ENCODE results near the gene NID2.

NID2 gene

DNA sequence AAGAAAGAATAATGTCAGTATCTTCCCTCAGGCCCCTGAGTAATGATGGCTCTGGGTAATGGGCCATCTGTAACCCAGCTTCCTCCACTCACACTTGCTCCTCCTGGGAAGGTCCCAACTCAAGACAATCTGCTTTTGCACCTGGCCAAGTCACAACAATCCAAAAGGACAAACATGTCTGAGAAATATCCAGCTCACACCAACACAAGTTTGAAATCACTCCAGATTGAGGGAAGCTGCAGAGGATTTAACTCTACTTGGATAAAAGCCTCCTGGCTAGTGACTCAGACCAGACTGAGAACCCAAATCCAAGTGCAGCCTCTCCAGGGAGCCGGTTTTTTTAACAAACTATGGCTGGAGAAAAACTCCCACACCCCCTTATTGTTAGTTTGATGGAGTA, 45.3 kb downstream of the NID2 start:
- no peak for DNase-seq (ENCODE audit: low read depth)

DNA sequence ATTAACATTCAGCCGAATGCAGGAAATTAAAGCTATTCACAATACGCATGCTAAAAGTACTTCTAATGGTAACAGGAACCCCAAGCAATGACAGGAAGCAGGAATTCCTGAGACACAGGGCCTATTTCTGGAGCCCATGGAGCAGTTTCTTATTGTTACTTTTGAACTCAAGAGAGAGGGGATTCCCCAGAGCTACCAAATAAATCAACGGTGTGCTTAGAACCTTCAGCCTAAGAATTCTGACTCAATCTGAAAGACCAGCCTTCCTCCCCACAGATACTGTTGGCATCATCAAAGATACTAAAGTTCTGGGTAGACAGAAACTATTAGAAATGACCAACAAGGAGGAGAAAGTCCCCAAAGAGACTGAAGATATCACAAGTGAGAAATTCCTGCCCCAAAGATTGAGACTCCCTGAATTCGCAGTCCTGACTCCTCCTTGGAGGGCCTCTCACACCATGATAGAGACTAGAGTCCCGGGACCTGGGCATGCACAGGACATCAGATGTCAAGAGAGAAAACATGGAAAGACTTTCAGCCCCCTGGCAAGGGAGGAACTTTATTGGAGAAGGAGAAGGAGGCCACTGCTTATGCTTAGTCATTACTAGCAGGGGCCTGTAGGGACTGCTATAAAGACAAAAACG, 46.8 kb downstream of the NID2 start:
- DNase-seq (ENCODE audit: low read depth) = no peak

DNA sequence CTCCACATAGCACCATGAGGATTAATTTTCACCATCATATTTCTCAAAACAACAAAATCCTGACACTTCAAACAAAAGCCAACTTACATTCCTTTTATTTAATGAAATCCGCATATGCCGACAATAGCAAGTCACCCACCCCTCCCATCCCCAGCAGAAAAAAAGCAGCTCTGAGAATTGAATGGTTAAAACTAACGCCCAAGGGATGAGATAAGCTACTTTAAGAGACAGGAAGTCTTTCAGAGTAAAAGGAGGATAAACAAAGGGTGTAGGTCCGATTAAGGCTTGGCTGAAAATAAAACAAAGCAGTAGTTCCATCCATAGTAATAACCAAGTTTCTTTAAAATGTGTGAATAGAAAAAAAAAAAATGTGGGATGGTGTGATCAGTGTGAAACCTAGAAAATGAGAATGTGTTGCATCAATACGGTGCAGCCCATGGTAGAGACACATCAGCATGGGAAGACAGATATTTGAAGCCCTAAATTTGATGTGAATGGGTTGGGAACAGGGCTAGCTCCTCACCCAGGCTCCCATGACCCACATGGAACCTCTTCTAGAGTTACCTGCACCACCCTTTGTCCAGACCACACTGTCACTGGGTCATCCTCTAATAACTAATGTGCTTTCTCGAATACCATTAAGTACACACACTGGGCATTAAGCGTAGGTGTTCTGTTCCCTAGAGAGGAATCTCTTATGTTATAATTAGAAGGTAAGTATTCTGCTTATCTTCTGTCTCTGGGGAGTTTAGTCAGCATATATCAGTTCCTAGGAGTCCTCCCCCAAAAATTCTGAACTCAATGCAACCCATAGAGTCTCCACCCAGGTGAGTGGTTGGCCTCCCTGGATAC, 47.8 kb downstream of the NID2 start:
- DNase-seq (ENCODE audit: low read depth) = no peak

DNA sequence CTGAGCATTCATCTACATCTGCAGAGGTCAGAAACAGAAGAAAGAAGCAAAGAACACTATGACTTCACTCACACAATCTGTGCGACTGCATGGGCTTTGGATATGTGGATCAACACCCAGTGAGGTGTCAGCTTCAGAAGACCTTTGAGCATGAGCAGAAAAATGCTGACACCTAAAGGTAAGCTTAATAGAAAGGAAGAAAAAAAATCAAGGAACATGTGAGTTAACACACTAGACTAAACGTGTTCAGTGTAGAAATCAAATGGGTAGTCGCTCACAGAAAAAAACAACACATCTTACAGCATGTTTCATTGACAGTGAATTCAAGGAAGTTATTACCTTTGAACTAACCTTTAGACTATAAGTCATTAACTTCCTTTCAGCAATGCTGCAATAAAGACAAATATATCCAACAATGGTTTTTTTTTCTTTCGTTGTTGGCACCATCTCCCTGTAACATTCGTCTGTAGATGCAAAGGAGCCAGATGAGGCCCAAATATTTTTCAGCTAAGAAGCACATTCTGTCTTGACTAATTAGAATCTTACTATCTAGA, 48.6 kb downstream of the NID2 start:
- no peak for DNase-seq (ENCODE audit: low read depth)

DNA sequence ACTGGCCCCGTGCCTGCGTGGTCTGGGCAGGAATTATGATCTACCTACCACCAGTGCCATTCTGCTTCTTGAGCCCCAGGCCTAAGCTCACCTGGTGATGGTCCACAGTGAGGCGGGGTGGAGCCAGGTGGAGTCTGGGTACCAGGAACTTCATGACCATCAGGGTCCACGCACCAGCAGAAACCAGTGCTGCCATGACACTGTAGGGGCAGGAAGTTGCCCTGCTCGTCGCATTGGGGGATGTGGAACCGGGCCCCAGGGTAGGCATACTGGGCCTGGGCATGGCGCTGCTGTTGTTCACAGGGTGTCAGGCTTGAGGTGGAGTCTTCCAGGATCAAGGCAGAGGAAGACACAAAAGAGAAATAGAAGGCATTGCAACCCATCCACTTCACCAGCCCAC, 49.9 kb downstream of the NID2 start:
- no peak for DNase-seq (ENCODE audit: low read depth)

DNA sequence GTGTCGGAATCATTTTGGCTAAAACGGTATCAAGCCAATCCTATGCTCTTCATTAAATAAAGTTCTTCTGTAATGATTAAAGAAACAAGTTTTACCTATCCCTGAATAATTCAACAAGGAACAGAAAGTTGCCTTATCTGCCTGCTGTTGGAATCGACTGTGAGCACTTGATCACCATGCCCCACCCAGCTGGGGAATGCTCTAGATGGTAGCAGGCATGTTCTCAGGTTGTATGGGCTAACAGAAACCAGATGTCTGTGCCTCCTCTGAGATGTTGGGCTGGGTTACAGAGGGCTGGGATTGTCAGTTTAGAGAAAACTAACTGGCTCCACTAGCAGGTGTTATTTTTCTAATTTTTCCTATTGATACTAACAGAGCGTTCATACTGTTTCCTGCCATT, 50.6 kb downstream of the NID2 start:
- DNase-seq (ENCODE audit: low read depth) = no peak

DNA sequence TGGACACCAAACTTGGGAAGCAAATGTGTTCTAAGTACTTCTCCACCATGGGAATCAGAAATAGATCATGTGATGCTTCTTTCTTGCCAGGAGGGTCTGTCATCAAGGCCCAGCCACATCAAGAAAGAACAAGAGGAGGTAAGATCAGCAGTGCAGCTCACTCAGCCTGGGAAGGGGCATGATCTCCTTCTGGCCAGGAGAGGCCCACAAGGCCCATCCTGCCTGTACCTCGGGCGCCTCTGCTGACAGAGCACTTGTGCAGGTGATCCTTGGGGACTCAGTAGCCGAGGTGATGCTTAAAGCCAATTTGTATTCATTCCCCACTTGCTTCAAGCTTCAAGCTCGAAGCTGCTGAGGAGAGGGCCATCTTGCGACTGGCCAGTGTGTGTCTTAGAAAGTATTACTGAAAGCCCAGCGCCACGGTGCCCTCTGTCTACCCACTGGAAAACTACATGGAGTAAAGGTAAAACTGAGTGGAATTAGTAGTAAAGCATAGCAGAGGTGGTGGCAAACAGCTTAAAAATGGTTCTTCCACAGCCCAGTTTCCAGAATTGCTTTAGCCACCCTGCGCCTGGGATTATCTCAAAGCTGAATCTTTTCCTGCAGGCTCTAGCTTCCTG, 53.3 kb downstream of the NID2 start:
- no peak for DNase-seq (ENCODE audit: low read depth)

DNA sequence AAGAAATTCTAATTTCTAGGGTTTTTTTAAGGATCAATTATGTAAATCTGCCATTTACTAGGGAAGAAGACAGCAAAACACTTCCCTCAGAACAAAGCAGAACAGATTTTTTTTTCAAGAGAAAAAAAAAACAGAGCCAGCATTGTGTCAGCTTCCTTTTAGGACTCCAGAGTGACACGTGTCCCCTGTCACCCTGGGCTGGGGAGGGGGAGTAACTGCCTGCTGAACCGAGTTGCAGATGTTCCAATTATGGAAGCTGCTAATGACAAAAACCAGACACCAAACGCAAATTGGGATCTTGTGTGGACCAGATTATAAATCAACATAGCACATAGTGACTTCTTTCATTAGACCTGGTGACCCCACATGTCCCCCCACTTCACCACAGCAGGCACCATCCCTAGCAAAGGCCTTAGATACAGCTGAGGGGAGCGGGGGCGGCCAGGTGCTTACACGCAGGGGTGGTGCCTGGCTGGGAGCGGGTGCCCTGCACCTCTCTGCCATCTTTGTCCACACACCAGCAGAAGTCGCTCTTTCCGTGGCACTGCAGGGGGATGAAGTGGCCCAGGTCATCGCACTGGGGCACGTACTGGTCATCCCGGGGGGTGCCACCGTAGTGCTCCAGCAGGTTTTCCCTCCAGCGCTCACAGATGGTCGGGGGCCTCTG, 54.1 kb downstream of the NID2 start:
- no peak for DNase-seq (ENCODE audit: low read depth)

DNA sequence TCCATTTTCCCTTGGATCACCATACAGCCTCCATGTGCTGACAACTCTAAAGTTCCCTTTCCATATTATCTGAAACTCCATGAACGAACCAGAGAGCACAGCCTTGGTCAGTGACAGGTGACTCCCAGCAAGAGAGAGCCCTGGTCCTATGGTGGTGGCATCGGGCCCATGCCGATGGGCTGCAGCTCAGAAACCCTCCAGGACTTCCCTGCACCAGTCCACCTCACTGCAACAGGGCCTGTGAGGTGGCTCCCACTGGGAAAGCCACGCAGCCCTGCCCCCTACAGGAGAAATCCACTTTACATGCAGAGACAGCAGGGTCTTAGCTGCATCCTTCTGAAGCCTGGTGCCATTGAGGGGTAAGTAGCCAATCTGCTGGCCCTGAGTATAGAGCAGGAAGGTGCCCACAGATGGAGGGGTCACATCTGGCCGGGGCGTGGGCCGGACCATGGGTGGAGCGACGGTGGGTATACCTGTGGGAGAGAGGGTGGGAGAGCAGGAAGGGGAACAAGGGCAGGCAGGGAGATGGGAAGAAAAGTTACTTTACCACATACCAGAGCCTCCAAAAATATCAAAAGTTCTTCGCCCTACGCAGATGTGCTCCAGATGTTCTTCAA, 54.8 kb downstream of the NID2 start:
- DNase-seq (ENCODE audit: low read depth) = no peak

DNA sequence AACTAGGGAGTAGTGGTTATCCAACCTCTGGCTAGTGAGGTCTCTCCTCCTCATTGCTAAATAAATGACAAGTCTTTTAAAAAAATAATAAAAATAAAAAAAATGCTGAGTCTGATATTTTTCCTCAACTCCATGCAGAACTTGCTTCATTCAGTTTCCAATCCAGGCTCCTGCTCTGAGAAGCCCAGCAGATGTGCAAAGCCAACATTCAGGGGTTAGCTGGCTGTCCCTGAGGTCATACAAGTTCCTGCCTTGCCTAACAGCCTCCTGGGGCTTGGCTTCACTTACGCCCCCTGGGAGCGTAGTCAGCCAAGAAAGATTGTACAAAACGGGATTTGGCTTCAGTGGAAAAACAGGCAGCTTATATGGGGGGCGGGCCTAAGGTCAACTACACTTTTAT, 56.2 kb downstream of the NID2 start:
- no peak for DNase-seq (ENCODE audit: low read depth)

DNA sequence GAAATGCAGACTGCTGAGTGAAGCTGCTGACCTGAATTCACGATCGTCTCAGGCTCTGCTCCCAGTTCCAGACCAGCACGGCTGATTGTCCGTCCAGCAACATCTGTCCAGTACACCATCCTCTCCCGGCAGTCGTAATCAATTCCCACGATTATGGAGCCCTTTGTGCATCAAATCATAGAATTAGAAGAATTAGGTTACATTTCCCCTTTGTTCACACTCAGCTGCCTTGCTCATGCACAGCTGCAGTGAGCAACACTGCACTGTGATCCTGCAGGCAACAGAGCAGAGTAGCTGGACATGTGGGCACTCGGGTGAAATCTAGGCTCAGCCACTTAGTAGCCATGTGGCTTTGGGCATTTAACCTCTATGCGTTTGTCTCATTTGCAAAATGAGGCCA, 57.3 kb downstream of the NID2 start:
- DNase-seq (ENCODE audit: low read depth) = no peak

DNA sequence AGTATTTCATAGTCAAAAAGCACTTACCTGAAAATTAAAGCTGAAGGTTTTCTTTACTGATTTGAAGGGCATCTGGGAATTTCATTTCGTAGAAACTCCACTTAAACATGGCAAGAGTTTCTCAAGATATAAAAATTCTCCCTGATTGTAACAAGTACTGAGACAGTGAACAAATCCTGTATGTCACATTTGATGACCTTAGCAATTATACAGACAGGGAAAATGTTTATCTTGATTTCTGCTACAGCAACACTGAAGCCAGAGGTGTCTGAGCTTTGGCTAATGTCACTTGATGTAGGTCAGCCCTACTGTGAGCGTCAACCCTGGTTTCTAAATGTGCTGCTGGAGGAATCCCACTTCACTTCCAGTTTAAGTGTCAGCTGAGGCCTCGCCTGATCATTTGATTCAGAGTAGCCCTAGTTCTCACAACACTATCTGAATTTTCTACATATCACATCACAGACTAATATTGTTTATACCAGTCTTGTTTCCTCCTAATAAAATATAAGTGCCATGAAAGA, 58.6 kb downstream of the NID2 start:
- DNase-seq (ENCODE audit: low read depth) = no peak

DNA sequence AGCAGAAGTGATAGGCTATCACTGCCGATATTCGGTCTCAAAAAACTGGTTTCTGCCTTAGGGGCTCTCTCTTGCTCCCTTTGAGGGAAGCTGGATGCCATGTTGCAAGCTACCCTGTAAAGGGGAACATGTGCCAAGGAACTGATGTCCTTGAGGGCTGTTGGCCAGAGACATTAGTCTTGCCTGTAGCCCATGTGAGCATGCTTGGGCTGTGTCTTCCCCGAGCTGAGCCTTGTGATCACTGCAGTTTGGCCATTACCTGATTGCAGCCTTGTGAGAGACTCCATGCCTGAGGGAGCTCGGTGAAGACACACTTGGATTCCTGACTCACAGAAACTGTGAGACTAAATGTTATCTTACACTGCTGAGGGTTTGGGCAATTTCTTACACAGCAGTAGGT, 60.7 kb downstream of the NID2 start:
- DNase-seq (ENCODE audit: low read depth) = no peak

DNA sequence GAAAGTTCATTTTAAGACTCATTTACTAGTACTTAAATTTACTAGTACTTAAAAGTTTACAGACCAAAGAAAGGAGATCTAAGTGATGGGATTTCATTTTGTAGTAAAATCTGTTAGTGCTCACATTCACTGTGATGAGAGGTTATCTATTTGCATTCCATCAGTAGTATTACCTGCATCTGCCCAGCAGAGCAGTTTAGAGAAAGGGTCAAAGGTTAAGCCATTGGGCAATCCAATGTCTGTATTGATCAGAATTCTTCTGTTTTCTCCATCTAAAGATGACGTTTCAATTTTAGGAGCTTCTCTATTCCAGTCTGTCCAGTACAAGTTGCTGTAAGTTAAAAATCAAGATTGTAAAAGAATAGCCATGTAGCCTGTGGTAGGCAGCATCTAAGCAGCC, 61.2 kb downstream of the NID2 start:
- no peak for DNase-seq (ENCODE audit: low read depth)

DNA sequence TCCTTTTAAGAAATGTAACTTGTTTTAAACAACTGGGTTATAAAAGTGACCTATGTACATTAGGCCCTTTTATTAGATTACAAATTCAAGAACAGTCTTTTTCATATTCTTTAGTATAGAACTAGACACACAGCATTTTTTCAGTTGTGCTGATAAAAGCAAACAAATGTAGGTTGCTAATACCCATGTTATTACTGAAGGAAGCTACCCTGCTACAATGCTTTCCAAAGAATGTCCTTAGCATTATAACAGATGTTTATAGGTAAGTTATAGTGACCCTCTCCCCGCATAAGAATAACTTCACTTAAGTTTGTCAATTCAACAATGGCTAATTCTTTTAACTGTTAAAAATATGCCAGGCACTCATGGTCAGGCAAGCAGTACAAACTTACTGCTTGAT, 61.6 kb downstream of the NID2 start:
- no peak for DNase-seq (ENCODE audit: low read depth)

DNA sequence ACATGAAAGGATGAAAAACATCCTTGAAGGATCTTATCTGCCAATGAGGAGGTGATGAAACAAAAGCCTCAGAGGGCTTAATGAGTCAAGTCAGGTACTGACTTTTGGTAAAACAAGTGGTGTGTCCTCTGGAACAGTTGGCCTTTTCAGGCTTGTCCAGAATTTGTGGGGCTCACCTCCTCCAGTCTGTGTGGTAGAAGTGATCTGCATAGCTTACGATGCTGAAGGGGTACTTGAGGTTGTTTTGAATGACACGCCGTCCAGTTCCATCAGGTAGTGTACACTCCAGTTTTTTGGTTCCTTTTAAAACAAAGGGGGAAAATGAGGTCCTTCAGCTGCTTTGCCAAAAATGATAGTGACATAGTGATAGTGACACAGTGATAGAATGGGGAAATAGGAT, 62.5 kb downstream of the NID2 start:
- no peak for DNase-seq (ENCODE audit: low read depth)

DNA sequence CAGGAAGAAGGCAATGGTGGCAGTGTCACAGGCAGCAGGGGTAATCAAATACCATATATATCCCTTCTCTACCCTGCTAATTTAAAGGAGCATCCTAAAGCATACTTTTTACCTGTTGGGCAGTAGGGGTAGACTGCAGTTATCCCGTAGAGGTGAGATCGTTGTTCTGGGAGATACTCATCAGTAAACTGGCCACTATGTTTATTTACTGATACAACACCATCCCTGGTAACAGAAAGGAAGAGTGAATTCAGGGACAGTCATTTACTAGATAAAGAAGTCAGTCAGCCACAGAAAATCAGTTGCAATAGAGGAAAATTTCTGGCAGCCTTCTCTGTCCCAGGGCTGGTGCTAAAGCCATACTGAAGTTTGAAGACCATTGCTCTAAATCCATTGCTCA, 63.2 kb downstream of the NID2 start:
- no peak for DNase-seq (ENCODE audit: low read depth)

DNA sequence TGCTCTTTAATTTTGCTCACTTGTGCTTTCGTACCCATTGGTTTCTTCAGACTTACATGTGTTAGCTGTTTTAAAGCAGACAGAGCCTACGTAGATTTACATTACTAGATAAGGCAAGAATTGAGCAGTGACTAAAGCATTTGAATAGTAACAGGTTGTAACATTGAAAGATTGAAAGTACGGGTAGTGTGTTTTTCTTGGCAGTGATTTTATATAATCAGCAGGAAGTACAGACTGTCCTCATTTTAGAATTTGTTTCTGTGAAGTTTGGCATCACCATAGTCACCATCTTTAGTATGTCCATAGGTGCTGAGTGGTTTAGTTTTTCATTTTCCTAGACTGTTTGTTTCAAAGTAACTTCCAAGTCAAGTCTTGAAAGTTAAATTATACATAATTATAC, 65.5 kb downstream of the NID2 start:
- DNase-seq (ENCODE audit: low read depth) = no peak

DNA sequence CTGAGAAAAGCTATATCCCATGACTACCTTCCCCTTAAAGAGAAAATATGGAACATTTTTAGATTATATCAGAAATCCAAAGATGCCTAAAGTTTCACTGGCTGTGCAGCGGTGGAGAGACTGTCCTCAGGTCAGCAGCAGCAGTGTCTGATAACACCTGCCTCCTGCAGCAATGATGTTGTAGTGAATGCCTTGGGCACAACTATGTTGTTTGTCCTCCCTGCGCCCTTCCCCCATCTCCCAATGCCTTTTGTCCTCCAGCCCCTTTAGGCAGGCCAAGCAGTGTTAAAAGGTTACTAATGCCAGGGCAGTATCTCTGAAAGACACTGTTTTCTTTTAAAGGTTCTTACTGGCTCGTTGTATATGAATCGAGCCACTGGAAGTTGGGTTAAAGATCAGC, 66.3 kb downstream of the NID2 start:
- no peak for DNase-seq (ENCODE audit: low read depth)

DNA sequence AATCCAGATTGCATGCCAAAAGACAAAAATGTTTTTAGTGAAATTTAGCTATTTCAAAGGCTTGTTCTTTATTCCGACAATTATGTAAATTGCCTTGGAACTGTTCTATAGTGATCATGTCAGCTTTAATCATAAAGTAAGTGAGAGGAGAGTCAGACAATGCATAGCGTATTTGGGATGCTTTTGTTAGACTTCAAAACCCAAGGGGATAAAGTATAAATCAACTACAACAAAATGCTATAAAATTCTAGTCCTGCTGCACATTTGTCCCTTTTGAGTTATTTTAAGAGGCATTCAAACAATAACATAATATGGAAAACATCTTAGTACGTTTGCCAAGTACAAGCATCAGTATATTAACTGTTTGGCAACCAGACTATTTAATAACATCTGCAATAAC, 68.2 kb downstream of the NID2 start:
- DNase-seq (ENCODE audit: low read depth) = no peak

DNA sequence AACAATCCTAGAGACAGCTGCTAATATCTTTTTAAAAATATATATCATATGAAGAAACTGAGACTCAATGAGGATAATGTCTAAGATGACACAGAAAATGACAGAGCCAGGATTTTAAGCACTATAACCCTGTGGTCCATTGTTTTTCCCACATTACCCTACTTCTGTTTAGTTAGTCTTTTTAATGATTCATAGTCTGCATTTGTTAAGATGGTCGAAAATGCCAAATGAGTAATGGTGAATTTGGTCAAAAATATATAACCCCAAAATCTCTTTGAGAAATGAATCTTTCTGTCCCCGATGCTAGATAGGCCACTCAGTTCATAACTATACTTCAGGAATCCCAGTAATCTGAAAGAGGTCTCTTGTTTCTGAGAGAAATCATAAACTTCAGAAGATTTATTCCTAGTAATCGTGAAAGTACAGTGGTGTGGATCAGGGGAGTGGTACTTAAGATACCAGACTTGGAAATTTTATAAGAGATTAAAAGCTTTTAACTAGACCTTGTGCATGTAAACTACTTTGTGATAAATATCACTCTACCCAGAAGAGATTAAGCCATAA, 68.8 kb downstream of the NID2 start:
- DNase-seq (ENCODE audit: low read depth) = no peak

DNA sequence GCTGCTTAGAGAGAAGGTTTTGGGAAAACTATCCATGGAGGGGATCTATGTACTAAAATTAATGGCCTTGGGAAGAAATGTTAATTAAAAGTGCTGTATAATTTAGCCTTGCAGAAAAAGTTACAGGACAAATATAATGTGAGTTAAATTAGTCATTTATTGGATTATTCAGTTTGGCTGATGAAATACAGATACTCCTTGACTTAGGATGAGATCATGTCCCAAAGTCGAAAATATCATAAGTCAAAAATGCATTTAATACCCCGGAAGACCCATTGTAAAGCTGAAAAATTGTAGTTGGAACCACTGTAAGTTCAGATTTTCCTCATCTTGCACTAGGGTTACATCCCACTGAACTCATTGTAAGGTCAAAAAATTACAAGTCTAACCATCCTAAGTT, 69.8 kb downstream of the NID2 start:
- DNase-seq (ENCODE audit: low read depth) = no peak

All from stimulated activated CD8-positive, alpha-beta memory T cell treated with anti-CD3 and anti-CD28 coated beads, Interleukin-15, amount 100 ng/mL, for 24 hours (primary cell).